Ishikawa (cell line): ENCODE data around the gene ALDH3B1.

ENCODE experiments used
- CEBPB ChIP-seq: IDR thresholded peaks from 2 replicates; pipeline ENCODE4 v1.6.1; 2012
- CREB1 ChIP-seq: IDR thresholded peaks from 2 replicates; pipeline ENCODE4 v1.6.1; 2012; ENCODE audit warnings: low read depth
- EGR1 ChIP-seq: IDR thresholded peaks from 2 replicates; pipeline ENCODE4 v1.6.1; 2012
- EP300 ChIP-seq: IDR thresholded peaks from 2 replicates; pipeline ENCODE4 v1.6.1; 2012; ENCODE audit warnings: borderline replicate concordance
- FOXM1 ChIP-seq: IDR thresholded peaks from 2 replicates; pipeline ENCODE4 v1.6.1; 2012; ENCODE audit warnings: low read depth, borderline replicate concordance
- NFIC ChIP-seq: IDR thresholded peaks from 2 replicates; pipeline ENCODE4 v1.6.1; 2012
- RAD21 ChIP-seq: IDR thresholded peaks from 2 replicates; pipeline ENCODE4 v1.6.1; 2012; ENCODE audit warnings: low read depth
- TAF1 ChIP-seq: IDR thresholded peaks from 2 replicates; pipeline ENCODE4 v1.6.1; 2012; ENCODE audit warnings: low read depth, mild to moderate bottlenecking
- TCF12 ChIP-seq: IDR thresholded peaks from 2 replicates; pipeline ENCODE4 v1.6.1; 2012; ENCODE audit warnings: low read depth
- TEAD4 ChIP-seq: IDR thresholded peaks from 2 replicates; pipeline ENCODE4 v1.6.1; 2012
- YY1 ChIP-seq: IDR thresholded peaks from 2 replicates; pipeline ENCODE4 v1.6.1; 2012; ENCODE audit warnings: low read depth
- TF ChIP-seq, protein P1 (sequence below): IDR thresholded peaks from 2 replicates; pipeline ENCODE4 v1.6.1; 2012; ENCODE audit warnings: low read depth, mild to moderate bottlenecking
- TF ChIP-seq, protein P2 (sequence below): IDR thresholded peaks from 2 replicates; pipeline ENCODE4 v1.6.1; 2012
- TF ChIP-seq, protein P3 (sequence below): IDR thresholded peaks from 2 replicates; pipeline ENCODE4 v1.6.1; 2012

DNA sequence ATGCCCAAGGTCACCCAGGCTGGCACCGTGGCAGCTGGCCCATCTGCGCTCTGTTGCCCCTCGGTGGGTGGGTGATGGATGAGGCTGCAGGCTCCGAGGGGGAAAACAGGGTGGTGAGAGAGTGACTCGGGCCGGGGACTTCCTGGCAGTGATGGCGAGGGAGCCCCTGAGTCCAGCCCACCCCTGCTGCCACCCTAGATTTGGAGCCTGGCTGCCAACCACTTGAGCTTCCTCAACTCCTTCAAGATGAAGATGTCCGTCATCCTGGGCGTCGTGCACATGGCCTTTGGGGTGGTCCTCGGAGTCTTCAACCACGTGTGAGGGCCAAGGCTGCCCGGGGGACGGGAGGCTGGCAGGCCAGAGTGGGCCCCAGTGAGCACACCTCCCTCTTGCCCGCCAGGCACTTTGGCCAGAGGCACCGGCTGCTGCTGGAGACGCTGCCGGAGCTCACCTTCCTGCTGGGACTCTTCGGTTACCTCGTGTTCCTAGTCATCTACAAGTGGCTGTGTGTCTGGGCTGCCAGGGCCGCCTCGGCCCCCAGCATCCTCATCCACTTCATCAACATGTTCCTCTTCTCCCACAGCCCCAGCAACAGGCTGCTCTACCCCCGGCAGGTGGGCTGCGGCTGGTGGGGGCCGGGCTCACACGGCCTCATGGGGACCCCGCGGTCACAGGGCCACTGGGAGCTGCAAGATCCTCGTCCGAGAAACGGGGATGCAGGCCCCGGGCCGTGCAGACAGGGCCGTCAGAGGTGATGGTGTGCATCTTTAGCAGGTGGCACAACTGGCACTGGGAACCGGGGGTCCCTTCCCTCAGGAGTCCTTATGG lies 38.8 kb downstream of the ALDH3B1 start:
- TF ChIP-seq TCF12 = no peak
- TF ChIP-seq, protein P1, sequence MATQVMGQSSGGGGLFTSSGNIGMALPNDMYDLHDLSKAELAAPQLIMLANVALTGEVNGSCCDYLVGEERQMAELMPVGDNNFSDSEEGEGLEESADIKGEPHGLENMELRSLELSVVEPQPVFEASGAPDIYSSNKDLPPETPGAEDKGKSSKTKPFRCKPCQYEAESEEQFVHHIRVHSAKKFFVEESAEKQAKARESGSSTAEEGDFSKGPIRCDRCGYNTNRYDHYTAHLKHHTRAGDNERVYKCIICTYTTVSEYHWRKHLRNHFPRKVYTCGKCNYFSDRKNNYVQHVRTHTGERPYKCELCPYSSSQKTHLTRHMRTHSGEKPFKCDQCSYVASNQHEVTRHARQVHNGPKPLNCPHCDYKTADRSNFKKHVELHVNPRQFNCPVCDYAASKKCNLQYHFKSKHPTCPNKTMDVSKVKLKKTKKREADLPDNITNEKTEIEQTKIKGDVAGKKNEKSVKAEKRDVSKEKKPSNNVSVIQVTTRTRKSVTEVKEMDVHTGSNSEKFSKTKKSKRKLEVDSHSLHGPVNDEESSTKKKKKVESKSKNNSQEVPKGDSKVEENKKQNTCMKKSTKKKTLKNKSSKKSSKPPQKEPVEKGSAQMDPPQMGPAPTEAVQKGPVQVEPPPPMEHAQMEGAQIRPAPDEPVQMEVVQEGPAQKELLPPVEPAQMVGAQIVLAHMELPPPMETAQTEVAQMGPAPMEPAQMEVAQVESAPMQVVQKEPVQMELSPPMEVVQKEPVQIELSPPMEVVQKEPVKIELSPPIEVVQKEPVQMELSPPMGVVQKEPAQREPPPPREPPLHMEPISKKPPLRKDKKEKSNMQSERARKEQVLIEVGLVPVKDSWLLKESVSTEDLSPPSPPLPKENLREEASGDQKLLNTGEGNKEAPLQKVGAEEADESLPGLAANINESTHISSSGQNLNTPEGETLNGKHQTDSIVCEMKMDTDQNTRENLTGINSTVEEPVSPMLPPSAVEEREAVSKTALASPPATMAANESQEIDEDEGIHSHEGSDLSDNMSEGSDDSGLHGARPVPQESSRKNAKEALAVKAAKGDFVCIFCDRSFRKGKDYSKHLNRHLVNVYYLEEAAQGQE = no peak
- no peak for TF ChIP-seq RAD21
- TF ChIP-seq, protein P2, sequence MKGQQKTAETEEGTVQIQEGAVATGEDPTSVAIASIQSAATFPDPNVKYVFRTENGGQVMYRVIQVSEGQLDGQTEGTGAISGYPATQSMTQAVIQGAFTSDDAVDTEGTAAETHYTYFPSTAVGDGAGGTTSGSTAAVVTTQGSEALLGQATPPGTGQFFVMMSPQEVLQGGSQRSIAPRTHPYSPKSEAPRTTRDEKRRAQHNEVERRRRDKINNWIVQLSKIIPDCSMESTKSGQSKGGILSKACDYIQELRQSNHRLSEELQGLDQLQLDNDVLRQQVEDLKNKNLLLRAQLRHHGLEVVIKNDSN = no peak
- TF ChIP-seq, protein P3, sequence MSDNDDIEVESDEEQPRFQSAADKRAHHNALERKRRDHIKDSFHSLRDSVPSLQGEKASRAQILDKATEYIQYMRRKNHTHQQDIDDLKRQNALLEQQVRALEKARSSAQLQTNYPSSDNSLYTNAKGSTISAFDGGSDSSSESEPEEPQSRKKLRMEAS = no peak
- no peak for TF ChIP-seq EP300
- no peak for TF ChIP-seq CREB1
- TF ChIP-seq EGR1 = no peak
- no peak for TF ChIP-seq NFIC
- no peak for TF ChIP-seq TAF1
- TF ChIP-seq YY1 = no peak
- no peak for TF ChIP-seq CEBPB
- TF ChIP-seq FOXM1 = no peak
- no peak for TF ChIP-seq TEAD4
